GM21723 (cell line): Measurements from ENCODE around the gene UBE2K.
"Not testable (repeated sequence)": the region's sequence is repeated elsewhere in the genome, so short reads cannot be mapped to it uniquely, and the experiment has no call there.

Experiments
- ATAC-seq: cut with Tn5 transposase; IDR thresholded peaks from one replicate; pipeline ENCODE4 v1.9.1; 2021; ENCODE audit warnings: mild to moderate bottlenecking, moderate library complexity; ENCODE audit not compliant: unreplicated experiment

Gene UBE2K, protein sequence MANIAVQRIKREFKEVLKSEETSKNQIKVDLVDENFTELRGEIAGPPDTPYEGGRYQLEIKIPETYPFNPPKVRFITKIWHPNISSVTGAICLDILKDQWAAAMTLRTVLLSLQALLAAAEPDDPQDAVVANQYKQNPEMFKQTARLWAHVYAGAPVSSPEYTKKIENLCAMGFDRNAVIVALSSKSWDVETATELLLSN

GRCh38 chr4:39697740-39698423 is at the start of gene UBE2K:
Gene UBE2K, plus strand, starts transcription at chr4:39698136. Its CDS starts 192 bp downstream, at chr4:39698328.
- ATAC-seq = peak; percentile 81

GRCh38 chr4:39648213-39648612 is 49.7 kb upstream of the UBE2K start:
- ATAC-seq = no peak

DNA sequence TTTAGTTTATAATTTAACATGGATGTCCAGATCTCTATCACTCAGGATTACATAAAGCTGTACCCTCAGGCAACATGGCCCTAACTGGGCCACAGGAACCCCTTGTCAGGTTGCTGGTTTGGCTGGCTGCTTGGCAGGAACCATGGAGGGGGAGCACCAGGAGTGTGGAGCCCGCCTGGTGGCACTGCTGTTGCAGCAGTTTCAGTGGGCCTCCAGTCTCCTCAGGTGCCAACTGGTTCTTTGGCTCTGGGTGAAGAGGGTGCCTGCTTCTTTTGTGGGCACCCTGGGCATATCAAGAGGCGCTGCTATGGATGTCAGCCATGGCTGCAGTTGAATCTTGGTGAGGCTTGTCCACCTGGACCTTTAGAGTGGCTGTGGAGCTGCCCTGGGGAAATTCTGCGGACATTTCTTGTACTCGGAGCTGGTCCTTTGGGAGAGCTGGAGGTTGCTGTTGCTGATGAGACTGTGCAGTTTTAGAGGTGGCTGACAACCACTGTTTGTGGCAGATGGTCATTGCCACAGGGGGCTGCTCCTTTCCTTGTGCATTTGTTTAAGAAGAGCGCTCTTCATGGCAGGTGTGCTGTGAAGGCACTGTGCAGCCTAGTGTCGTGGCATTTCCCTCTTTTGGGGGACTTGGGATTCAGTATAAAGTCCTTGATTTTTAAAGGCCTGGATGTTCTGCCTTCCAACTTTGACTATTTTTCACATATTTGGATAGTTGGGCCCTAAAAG is 48.9 kb upstream of the UBE2K start:
- no peak for ATAC-seq

- no peak for ATAC-seq
Observed at GRCh38 chr4:39649639-39650265, 48.2 kb upstream of the UBE2K start.

- ATAC-seq = not testable (repeated sequence)
Observed at GRCh38 chr4:39651586-39651985, 46.4 kb upstream of the UBE2K start.

GRCh38 chr4:39655211-39655610 is 42.7 kb upstream of the UBE2K start:
- ATAC-seq = no peak

- ATAC-seq = no peak
Observed at GRCh38 chr4:39655876-39656275, 42.1 kb upstream of the UBE2K start.

DNA sequence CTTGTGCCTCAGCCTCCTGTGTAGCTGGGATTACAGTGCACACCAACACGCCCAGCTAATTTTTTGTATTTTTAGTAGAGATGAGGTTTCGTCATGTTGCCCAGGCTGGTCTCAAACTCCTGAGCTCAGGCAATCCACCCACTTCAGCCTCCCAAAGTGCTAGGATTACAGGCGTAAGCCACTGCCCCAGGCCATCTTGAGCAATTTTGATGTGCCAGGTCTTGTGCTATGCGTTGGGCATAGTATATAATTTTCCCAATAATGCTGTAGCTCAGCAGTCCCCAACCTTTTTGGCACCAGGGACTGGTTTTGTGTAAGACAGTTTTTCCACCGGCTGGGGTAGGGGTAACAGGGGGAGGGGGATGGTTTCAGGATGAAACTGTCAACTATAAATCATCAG is 41.3 kb upstream of the UBE2K start:
- ATAC-seq = not testable (repeated sequence)

DNA sequence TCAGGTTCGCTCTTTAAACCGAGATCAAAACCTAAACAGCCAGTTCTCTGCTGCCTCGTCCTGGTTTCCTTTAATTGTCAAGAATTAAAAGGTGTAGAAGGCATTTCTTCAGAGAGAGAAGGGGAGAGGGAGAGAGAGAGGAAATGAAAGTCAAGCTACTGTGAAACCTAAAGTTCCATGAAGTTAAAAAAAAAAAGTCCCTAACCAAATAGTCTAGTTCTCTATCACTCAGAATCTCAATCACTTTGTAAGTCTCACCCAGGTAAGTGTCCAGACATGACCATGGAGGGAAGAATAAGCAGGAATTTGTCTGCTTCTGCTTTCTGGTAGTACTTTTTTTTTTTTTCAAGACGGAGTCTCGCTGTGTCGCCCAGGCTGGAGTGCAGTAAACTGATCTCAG is 40.5 kb upstream of the UBE2K start:
- peak; percentile 87 for ATAC-seq

DNA sequence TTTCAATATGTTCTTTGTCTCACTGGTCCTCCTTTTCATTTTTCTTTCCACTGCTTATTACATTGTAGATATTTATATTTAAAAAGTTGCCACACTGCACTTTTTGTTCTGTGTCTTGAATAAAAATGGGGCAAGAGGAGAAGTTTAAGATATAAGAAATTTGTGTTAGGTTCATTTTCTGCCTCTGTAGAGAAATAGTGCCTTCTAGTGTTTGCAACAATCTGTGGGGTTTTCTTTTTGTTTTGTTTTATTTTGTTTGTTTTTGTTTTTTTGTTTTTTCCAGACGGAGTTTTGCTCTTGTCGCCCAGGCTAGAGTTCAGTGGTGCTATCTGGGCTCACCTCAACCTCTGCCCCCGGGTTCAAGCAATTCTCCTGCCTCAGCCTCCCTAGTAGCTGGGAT is 39.2 kb upstream of the UBE2K start:
- ATAC-seq = no peak

DNA sequence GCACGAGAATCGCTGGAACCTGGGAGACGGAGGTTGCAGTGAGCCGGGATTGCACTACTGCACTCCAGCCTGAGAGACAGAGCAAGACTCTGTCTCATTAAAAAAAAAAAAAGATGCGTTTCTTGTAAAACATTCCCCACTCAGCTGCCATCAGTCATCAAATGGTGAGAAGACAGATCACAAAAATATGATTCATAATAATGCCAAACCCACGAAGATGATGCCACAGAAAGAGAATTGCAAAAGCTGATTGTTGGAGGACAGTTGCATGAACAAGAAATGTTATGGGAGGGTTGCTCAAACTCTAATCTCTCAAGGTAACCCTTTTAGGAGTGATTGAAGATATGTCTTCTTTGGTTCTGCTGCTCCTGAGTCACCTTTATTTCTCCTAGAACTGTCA is 37.9 kb upstream of the UBE2K start:
- ATAC-seq = no peak

GRCh38 chr4:39660757-39661156 is 37.2 kb upstream of the UBE2K start:
- no peak for ATAC-seq

GRCh38 chr4:39662683-39663082 is 35.3 kb upstream of the UBE2K start:
- ATAC-seq = no peak

DNA sequence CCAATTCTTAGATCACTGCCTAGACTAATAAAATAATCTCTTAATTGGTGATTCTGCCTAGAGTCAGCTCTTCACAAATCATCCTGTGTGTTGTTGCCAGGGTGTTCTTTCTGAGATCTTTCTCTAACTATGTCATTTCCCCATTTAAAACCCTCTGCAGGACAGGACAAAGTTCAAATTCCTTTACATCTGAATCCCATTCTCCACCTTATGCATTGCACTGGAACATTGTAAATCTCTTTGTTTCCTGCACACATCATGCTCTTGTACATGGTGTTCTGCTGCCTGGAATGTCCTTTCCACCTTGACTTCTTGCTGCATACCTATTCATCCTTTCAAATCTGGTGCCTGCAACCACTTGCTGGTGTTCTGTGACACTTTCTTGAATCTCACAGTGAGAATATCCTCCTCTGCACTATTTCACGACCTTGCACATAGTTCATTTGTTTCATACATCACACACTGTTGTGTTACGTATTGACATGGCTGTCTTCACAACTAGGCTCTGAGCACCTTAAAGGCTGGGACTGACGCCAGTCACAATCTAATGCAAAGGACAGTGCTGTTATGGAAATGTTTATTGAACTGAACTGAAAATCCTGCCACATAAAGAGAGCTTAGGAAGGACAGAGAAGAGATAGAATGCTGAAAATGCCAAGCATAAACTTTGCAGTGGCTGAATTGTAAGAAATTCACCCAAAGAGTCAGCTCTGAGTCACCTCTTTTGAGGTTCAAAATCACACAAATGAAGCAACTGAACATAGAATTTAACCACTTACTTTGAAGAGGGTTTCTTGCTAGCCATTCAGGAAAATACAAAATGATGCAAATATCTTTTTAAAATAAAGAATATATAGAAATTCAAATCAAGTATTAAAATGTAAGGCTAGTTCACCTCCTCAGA is 32.9 kb upstream of the UBE2K start:
- ATAC-seq = no peak

DNA sequence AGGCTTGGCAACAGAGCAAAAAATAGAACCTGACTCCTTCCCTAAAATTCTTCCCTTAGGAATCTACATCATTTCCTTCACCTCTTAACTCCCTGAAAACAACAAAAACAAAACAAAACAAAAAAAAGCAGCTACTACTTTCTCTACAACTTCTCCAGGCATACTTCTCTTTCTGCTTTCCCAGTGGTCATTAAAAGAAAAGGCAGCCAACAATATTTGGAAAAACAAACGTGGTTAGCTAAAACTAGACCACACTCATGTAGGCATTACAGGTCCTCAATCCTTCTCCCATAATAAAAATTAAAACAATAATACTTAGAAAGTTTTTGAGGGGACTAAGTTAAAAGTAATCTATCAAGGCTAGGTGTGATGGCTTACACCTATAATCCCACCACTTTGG is 30.2 kb upstream of the UBE2K start:
- ATAC-seq = no peak

DNA sequence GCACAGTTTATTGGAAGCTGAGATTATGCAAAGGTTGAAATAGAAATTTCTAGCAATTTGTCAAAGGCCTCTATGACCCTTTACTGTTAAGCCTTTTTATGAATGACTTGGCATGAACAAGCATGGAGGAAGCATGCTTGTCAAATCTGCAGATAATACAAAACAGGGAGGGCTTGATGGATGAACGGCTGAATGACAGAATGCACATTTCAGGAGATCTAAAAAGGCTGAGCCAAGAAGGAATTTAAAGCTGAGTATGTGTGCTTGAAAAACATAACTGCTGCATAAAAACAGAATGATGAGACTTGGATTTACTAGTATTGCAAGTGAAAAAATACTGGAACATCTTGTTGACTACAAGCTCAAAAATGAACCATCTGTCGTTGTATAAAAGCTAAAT is 29.0 kb upstream of the UBE2K start:
- ATAC-seq = no peak

GRCh38 chr4:39670296-39670695 is 27.6 kb upstream of the UBE2K start:
- ATAC-seq = not testable (repeated sequence)

- ATAC-seq = not testable (repeated sequence)
Observed at GRCh38 chr4:39675681-39676080, 22.3 kb upstream of the UBE2K start.

GRCh38 chr4:39681003-39681402 is 16.9 kb upstream of the UBE2K start:
- ATAC-seq = not testable (repeated sequence)

- ATAC-seq = peak; percentile 80
Observed at GRCh38 chr4:39682138-39682537, 15.8 kb upstream of the UBE2K start.

- no peak for ATAC-seq
Observed at GRCh38 chr4:39685990-39686389, 11.9 kb upstream of the UBE2K start.
